Left ventricle myocardium inferior (tissue), 1 donor: Measurements from ENCODE around the gene CNPY4. TPM values are rescaled to one million over a fixed set of nuclear protein-coding genes. Genes with fewer than 3 reads are reported as not detected.
"Not testable (repeated sequence)": the region's sequence is repeated elsewhere in the genome, so short reads cannot be mapped to it uniquely, and the experiment has no call there.

Experiments used
- DNase-seq: peaks from one replicate; pipeline ENCODE4 v3.0.0-alpha.2; 2020
- H3K27ac ChIP-seq: fragments of 200-600 bp; replicated peaks from 2 replicates; pipeline ENCODE4 v1.8.0; 2021
- H3K27me3 ChIP-seq: fragments of 200-600 bp; 2 replicates; pipeline ENCODE4 v1.8.0; 2021; ENCODE audit warnings: low read depth
- H3K36me3 ChIP-seq: fragments of 200-600 bp; 2 replicates; pipeline ENCODE4 v1.8.0; 2021
- H3K4me1 ChIP-seq: fragments of 200-600 bp; 2 replicates; pipeline ENCODE4 v1.8.0; 2021
- H3K4me3 ChIP-seq: fragments of 200-600 bp; 2 replicates; pipeline ENCODE4 v1.8.0; 2021; ENCODE audit warnings: mild to moderate bottlenecking, moderate library complexity
- H3K9me3 ChIP-seq: fragments of 200-600 bp; replicated peaks from 2 replicates; pipeline ENCODE4 v1.8.0; 2021
- CTCF ChIP-seq: fragments of 200-600 bp; IDR thresholded peaks from 2 replicates; pipeline ENCODE4 v1.8.0; 2021; ENCODE audit warnings: antibody characterized with exemption, mild to moderate bottlenecking, borderline replicate concordance
- intact Hi-C: fragments of 100-400 bp; cut with micrococcal nuclease; formaldehyde crosslinking; loops from one replicate; pipeline ENCODE4 v1.11.0; 2022
- total RNA-seq: library from RNA; stranded (reverse); fragmentation: NEBNext Ultra II Directional; extraction: Animal tissue kit (Norgen Biotek cat#: 25700); gene quantifications from one replicate; pipeline ENCODE4 v1.2.1, GENCODE V29; 2021
- donor health status: DM: no; HTN: yes; CAD: no; lungs with severe emphysema.

CNPY4 gene
- total RNA-seq, 1 donor from 2014 or later, result 8.5 TPM

GRCh38 chr7:100127866-100128636 is 8.6 kb downstream of the CNPY4 start:
- no peak for TF ChIP-seq CTCF
- Histone ChIP-seq H3K9me3 (no peaks in the 10 kb centered on the region), H3K4me3 (peak overlapping the region; percentile 99), H3K27ac (peak overlapping the region; percentile 97), H3K4me1 (peaks cover 47% of the 10 kb centered on the region), H3K27me3 (no peaks in the 10 kb centered on the region), H3K36me3 (peaks cover 2% of the 10 kb centered on the region)
- intact Hi-C loops, result no loop called here
- DNase-seq, result no peak

GRCh38 chr7:100128637-100128963 is 9.2 kb downstream of the CNPY4 start:
- intact Hi-C loops, result no loop called here
- H3K27ac ChIP-seq, result no peak overlapping the region
- no peaks in the 10 kb centered on the region for H3K9me3 ChIP-seq
- no peaks in the 10 kb centered on the region for H3K27me3 ChIP-seq
- H3K4me3 ChIP-seq, result no peak overlapping the region
- H3K4me1 ChIP-seq, result peaks cover 47% of the 10 kb centered on the region
- TF ChIP-seq CTCF, result no peak
- no peaks in the 10 kb centered on the region for H3K36me3 ChIP-seq
- no peak for DNase-seq

- not testable (repeated sequence) for H3K27me3 ChIP-seq, DNase-seq, H3K9me3 ChIP-seq, H3K36me3 ChIP-seq, H3K27ac ChIP-seq, H3K4me3 ChIP-seq
- intact Hi-C loops, result loop anchor here (5.0 kb wide), 1 partner anchor 87 kb away; the partner anchor contains the start of gene PVRIG
- peaks cover 44% of the 10 kb centered on the region for H3K4me1 ChIP-seq
These were observed 10.8 kb downstream of the CNPY4 start for GRCh38 chr7:100130220-100130607.

- no peak overlapping the region for H3K27ac ChIP-seq
- DNase-seq, result peak; percentile 79
- H3K9me3 ChIP-seq, result no peaks in the 10 kb centered on the region
- peak; percentile 92 for TF ChIP-seq CTCF
- H3K27me3 ChIP-seq, result no peaks in the 10 kb centered on the region
- peaks cover 39% of the 10 kb centered on the region for H3K4me1 ChIP-seq
- H3K36me3 ChIP-seq, result no peaks in the 10 kb centered on the region
- peak overlapping the region; percentile 22 for H3K4me3 ChIP-seq
- intact Hi-C loops, result loop anchor here (5.0 kb wide), 1 partner anchor 86 kb away; the partner anchor contains the start of gene PVRIG
These were observed 11.4 kb downstream of the CNPY4 start for GRCh38 chr7:100130608-100131453.

GRCh38 chr7:100132126-100132525 is 12.7 kb downstream of the CNPY4 start:
- Histone ChIP-seq H3K4me3 (no peak overlapping the region), H3K27me3 (no peaks in the 10 kb centered on the region), H3K9me3 (no peaks in the 10 kb centered on the region), H3K4me1 (peaks cover 27% of the 10 kb centered on the region), H3K27ac (no peak overlapping the region), H3K36me3 (no peaks in the 10 kb centered on the region)
- TF ChIP-seq CTCF, result no peak
- intact Hi-C loops, result loop anchor here (5.0 kb wide), 1 partner anchor 85 kb away; the partner anchor contains the start of gene PVRIG
- no peak for DNase-seq
